ENCODE results near the gene SAMD9. TPM values are rescaled to one million over a fixed set of nuclear protein-coding genes. Genes with fewer than 3 reads are reported as not detected.

SAMD9 gene
- total RNA-seq = 1.6 TPM

DNA sequence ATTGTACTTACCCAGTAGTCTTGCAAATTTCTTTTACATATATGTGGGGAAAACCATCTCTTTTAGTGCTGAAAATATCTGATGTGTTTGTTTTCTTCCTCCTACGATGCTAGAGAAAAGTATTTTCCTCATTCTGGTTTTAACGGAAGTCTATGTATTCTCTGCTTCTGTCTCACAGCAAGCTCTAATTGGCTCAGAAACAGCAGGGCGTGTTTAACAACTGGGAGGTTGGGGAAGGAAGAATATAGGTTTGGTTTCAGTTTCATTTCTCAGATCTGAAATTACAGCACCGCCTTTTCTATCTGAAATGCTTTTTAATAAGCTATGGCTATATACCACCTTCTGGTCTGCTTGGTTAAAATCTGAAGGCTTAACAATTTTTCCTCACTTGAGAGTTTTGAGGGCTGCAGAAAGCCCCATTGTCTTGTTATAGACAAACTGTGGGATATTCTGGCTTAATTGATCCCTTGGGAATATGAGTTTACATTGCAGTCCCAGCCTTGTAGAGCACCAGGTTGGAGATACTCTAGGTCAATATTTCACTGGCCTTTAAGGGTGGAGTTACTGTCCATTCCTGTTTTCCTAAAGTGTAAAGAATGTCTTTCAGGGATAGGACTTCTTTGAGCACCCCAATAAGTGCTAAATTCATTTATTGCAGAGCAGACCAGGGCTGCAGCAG, at the start of gene SAMD9:
Gene SAMD9, minus strand, starts transcription at position 128 of the 679 bp plus-strand sequence. CDS start 11,882 bp downstream, outside the sequence.

DNA sequence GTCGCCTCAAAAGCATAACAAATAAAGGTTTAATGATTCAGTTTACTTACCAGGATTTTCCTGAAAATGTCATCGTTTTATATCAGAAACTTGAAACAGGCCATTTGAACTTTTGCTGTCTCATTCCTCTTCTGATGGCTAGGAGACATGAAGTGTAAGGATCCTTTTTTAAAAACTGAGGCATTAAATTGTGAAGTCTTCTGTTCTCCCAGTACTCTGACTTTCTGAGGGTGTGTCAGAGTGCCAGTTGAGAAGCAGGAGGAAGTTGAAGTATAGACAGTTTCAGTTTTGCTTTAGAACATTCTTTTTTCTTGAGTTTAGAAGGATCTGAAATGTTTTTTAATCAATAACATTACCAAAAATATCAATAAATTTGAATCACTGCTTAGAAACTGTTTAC, 30.4 kb upstream of the SAMD9 start, which contains the start of gene SAMD9L:
Gene SAMD9L, minus strand, starts transcription at position 242 of the 400 bp plus-strand sequence. CDS start 12,414 bp downstream, outside the sequence.

Other genes starting within 250 kb of the SAMD9 start
- gene SAMD9L, start 30.4 kb upstream of the SAMD9 start, total RNA-seq = 2.8 TPM
- not detected for gene HEPACAM2, start 108.5 kb upstream of the SAMD9 start, total RNA-seq
- gene VPS50, start 114.4 kb upstream of the SAMD9 start, total RNA-seq = 128 TPM